Lower leg skin (tissue), 3 donors: ENCODE data around the gene GLRX.

Source experiments
- CTCF ChIP-seq, 3 donors: fragments of 450-650 bp; IDR thresholded peaks; one replicate each; pipeline ENCODE4 v1.5.1; 2016; ENCODE audit warnings: antibody characterized with exemption in 3 of 3, mild to moderate bottlenecking in 3 of 3, moderate library complexity in 2 of 3
- POLR2A ChIP-seq, 2 donors: fragments of 450-650 bp; IDR thresholded peaks; one replicate each; pipeline ENCODE4 v1.6.1; 2016 to 2017; ENCODE audit warnings: antibody characterized with exemption in 2 of 2, mild to moderate bottlenecking in 1 of 2, moderate library complexity in 1 of 2

GRCh38 chr5:95798545-95798944, 24.0 kb downstream of the GLRX start:
- no peak for TF ChIP-seq CTCF (IDR thresholded peaks at IDR 0.05)
- TF ChIP-seq POLR2A (IDR thresholded peaks at IDR 0.05): no peak
